ENCODE measurements around the gene RFX1. TPM values are rescaled to one million over a fixed set of nuclear protein-coding genes. Genes with fewer than 3 reads are reported as not detected.
A peak's percentile ranks its signal among the peaks of the same experiment; 100 is the strongest.

RFX1 gene
- total and polyA plus RNA-seq, 2 of the 13 experiments (the other 11 are each of a cell fraction or from before 2014, with no cell fraction given), result 1.1 to 1.3 TPM

DNA sequence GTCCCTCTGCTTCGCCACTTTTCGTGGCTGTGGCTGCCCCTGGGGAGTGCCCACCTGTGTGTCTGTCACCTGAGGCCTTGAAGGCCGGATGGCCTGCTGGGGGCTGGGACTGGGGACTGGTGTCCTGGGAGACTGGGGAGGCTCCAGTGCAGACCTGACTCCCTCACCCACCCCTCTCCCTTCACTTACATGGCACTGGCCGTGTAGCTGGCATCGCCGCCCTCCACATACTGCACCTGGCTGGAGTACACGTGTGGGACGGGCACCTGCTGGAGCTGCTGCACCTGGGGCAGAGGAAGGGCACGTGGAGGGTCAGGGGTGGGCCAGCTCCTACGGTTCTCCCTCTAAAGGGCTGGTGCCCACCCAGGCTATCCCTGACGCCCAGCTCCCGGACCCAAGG lies 28.3 kb downstream of the RFX1 start:
- Histone ChIP-seq H3K9ac (ENCODE audit: insufficient read depth, low read depth, low read length) (no peak overlapping the region), H3K4me3 (replicated peaks in 1 of 3; ENCODE audit: insufficient read depth in 1 of 3, low read depth in 2 of 3, low read length in 3 of 3) (no peak overlapping the region), H3K27me3 (ENCODE audit: control insufficient read depth in 1 of 2, insufficient read depth in 2 of 2, low read length in 2 of 2) (no peaks in the 10 kb centered on the region), H3K9me3 (ENCODE audit: low read length) (no peaks in the 10 kb centered on the region), H2AFZ (ENCODE audit: low read length) (no peak overlapping the region), H4K20me1 (ENCODE audit: insufficient read depth, low read length) (no peaks in the 10 kb centered on the region), H3K4me1 (ENCODE audit: insufficient read depth, low read length) (no peaks in the 10 kb centered on the region), H3K36me3 (replicated peaks in 1 of 2; ENCODE audit: control insufficient read depth in 1 of 2, insufficient read depth in 2 of 2, low read length in 2 of 2) (peaks cover 10 to 23% of the 10 kb centered on the region in 2 experiments; a peak in 4 of 5 replicates), H3K79me2 (ENCODE audit: insufficient read depth, low read length) (no peaks in the 10 kb centered on the region), H3K4me2 (ENCODE audit: low read depth, low read length) (no peak overlapping the region), H3K27ac (ENCODE audit: extremely low read length, insufficient read depth, low read length) (no peak overlapping the region)
- no TSS peak for BruUV-seq (replicated peaks)
- CTCF ChIA-PET (ENCODE audit: low intra/inter-chr PET ratio, low total read pairs), result no interaction called here
- no peak for FAIRE-seq
- POLR2A ChIA-PET, result no interaction called here
- 100% methylated on average over 6 of the region's 12 CpGs for WGBS (ENCODE audit: low lambda C conversion rate)
- no peak for ATAC-seq
- intact Hi-C loops (cut with micrococcal nuclease; ENCODE audit: unreplicated experiment), result no loop called here
- DNase-seq (ENCODE audit: low spot score), result no peak
- in situ Hi-C loops (cut with HindIII; ENCODE audit: extremely low pct_ligation_motif_present, low pct_unique_long_range_greater_than_20kb), result no loop called here
- TF ChIP-seq HNRNPUL1 (IDR thresholded peaks at IDR 0.05; ENCODE audit: low read depth, low read length) (no peak), AGO2 (optimal IDR thresholded peaks at IDR 0.05; ENCODE audit: low read depth, low read length) (peak; percentile 33)

DNA sequence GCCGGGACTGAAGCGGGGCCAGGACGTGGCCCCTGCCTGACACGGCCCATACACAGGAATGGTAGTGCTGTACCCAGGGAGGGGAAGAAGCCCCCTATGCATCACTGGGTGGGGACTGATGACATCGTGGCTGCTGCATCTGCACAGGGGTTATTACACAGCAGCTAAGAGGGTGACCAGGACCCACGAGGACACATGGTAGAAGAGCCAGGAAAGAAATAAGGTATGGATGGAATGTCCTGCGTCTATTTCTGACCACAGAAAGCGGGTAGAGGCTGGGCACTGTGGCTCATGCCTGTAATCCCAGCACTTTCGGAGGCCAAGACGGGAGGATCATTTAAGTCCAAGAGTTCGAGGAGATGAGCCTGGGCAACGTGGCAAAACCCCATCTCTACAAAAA lies 29.7 kb downstream of the RFX1 start:
- Histone ChIP-seq H3K9ac (ENCODE audit: insufficient read depth, low read depth, low read length) (no peak overlapping the region), H3K4me3 (replicated peaks in 1 of 3; ENCODE audit: insufficient read depth in 1 of 3, low read depth in 2 of 3, low read length in 3 of 3) (no peak overlapping the region), H2AFZ (ENCODE audit: low read length) (no peak overlapping the region), H3K9me3 (ENCODE audit: low read length) (no peaks in the 10 kb centered on the region), H3K27ac (ENCODE audit: extremely low read length, insufficient read depth, low read length) (no peak overlapping the region), H3K79me2 (ENCODE audit: insufficient read depth, low read length) (no peaks in the 10 kb centered on the region), H3K36me3 (replicated peaks in 1 of 2; ENCODE audit: control insufficient read depth in 1 of 2, insufficient read depth in 2 of 2, low read length in 2 of 2) (peaks cover 8 to 22% of the 10 kb centered on the region in 2 experiments; a peak in 4 of 5 replicates), H4K20me1 (ENCODE audit: insufficient read depth, low read length) (no peaks in the 10 kb centered on the region), H3K27me3 (ENCODE audit: control insufficient read depth in 1 of 2, insufficient read depth in 2 of 2, low read length in 2 of 2) (no peaks in the 10 kb centered on the region), H3K4me2 (ENCODE audit: low read depth, low read length) (no peak overlapping the region), H3K4me1 (ENCODE audit: insufficient read depth, low read length) (no peaks in the 10 kb centered on the region)
- ChIA-PET POLR2A (no interaction called here), CTCF (ENCODE audit: low intra/inter-chr PET ratio, low total read pairs) (no interaction called here)
- in situ Hi-C loops (cut with HindIII; ENCODE audit: extremely low pct_ligation_motif_present, low pct_unique_long_range_greater_than_20kb), result no loop called here
- intact Hi-C loops (cut with micrococcal nuclease; ENCODE audit: unreplicated experiment), result no loop called here
- BruUV-seq (replicated peaks), result no TSS peak
- TF ChIP-seq ZNF713 (CRISPR knock-in tag; IDR thresholded peaks at IDR 0.05) (no peak), SIX4 (CRISPR knock-in tag; IDR thresholded peaks at IDR 0.05) (no peak), ZBTB3 (CRISPR knock-in tag; IDR thresholded peaks at IDR 0.05; ENCODE audit: borderline replicate concordance, low read depth) (no peak), NPAS2 (CRISPR knock-in tag; IDR thresholded peaks at IDR 0.05; ENCODE audit: borderline replicate concordance) (no peak)
- TF ChIP-seq, protein P1, sequence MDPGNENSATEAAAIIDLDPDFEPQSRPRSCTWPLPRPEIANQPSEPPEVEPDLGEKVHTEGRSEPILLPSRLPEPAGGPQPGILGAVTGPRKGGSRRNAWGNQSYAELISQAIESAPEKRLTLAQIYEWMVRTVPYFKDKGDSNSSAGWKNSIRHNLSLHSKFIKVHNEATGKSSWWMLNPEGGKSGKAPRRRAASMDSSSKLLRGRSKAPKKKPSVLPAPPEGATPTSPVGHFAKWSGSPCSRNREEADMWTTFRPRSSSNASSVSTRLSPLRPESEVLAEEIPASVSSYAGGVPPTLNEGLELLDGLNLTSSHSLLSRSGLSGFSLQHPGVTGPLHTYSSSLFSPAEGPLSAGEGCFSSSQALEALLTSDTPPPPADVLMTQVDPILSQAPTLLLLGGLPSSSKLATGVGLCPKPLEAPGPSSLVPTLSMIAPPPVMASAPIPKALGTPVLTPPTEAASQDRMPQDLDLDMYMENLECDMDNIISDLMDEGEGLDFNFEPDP (CRISPR knock-in tag; conservative IDR thresholded peaks at IDR 0.05), result no peak
- ATAC-seq (no peak), DNase-seq (ENCODE audit: low spot score) (no peak), FAIRE-seq (no peak)
- WGBS (ENCODE audit: low lambda C conversion rate), result 97% methylated on average over 12 of the region's 12 CpGs
